HG02885 (cell line): Measurements from ENCODE around the gene AFF1.
A peak's percentile ranks its signal among the peaks of the same experiment; 100 is the strongest.

ENCODE experiments used
- ATAC-seq: cut with Tn5 transposase; IDR thresholded peaks from one replicate; pipeline ENCODE4 v1.9.1; 2021; ENCODE audit warnings: mild to moderate bottlenecking; ENCODE audit not compliant: unreplicated experiment, poor library complexity

AFF1 gene

GRCh38 chr4:86934771-86935565, at the start of gene AFF1:
TSS of gene AFF1 (plus strand) at chr4:86935011. CDS start at chr4:86948534, 13,523 bp downstream.
- ATAC-seq: peak; percentile 54

DNA sequence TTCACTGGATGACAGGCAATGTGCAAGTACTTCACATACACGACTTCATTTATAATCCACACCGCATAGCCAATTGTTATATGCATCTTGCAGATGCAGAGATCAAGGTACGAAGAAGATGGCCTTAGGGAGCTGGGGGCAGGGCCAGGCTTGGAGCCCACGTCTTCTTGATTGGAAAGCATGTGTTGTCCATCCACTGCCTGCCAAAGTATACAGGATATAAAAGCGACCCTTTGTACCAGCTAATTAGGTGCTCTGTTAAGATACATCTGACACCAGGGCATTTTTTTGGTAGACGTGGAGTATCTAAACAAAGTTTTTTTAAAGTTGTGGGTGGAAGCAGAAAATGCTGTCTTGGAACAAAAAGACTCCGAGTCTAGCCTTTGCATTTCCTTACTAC, 44.0 kb upstream of the AFF1 start:
- no peak for ATAC-seq

DNA sequence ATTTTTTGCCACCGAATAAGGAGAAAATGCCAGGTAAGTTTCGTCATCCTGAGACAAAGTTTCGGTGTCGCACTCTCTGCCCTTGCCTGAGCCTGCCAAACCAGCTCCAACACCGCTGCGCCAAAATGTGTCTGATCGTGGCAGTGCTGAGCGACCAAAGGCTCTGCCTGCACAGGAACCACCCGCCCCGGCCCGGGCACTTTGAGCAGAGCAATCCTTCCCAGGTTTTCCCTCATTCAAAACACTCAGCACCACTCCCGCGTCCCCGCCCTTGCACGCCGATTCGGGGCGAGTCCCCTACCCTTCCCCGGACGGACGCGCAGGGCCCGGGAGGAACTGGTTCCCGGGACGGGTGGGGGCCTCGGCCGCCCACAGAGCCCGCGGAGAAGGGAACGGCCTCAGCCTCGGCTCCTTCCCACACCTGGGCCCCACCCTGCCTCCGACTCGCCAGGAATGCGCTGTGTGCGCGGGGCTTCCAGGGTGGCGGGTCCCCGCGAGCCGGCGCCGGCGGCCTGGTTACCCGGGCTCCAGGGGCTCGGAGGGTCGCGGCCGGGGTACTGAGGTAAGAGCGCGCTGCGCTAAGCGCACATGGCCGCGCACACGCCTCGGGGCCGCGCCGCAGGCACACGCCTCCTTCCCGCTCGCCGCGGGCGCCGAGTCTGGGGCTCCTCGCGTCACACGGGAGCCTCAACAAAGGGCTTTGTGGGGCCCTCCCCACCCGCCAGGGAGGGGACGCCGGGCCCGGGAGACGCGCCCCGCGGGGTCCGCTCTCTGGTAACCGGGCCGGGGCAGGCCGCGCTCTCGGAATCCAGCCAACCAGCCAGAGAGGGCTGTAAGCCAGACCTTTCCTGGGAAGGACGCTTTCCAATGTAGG, 42.8 kb upstream of the AFF1 start, which contains the start of gene C4orf36:
C4orf36 (minus strand) TSS at position 661 of the 874 bp plus-strand sequence. CDS start 902 bp downstream, outside the sequence.
- peak; percentile 51 for ATAC-seq

GRCh38 chr4:86892636-86892960, 42.2 kb upstream of the AFF1 start:
- ATAC-seq: no peak

GRCh38 chr4:86893136-86893535, 41.7 kb upstream of the AFF1 start:
- ATAC-seq: no peak

GRCh38 chr4:86894455-86894854, 40.4 kb upstream of the AFF1 start:
- ATAC-seq: no peak

- peak; percentile 67 for ATAC-seq
Observed at GRCh38 chr4:86895692-86896488, 38.9 kb upstream of the AFF1 start.

GRCh38 chr4:86896596-86896995, 38.2 kb upstream of the AFF1 start:
- ATAC-seq: no peak

GRCh38 chr4:86898562-86898961, 36.2 kb upstream of the AFF1 start:
- no peak for ATAC-seq

DNA sequence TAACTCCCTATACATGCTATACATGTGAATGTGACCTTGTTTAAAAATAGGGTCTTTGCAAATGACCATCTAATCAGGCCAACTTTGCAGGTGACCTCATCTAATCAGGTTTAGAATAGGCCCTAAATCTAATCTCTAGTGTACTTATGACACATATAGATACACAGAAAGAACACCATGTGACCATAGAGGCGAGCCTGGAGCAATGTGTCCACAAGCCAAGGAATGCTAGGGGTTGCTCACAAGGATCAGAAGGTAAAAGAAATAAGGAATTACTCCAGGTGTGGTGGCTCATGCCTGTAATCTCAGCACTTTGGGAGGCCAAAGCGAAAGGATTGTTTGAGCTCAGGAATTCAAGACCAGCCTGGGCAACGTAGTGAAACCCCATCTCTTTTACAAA, 32.9 kb upstream of the AFF1 start:
- no peak for ATAC-seq

- no peak for ATAC-seq
Observed at GRCh38 chr4:86908251-86908657, 26.6 kb upstream of the AFF1 start.

DNA sequence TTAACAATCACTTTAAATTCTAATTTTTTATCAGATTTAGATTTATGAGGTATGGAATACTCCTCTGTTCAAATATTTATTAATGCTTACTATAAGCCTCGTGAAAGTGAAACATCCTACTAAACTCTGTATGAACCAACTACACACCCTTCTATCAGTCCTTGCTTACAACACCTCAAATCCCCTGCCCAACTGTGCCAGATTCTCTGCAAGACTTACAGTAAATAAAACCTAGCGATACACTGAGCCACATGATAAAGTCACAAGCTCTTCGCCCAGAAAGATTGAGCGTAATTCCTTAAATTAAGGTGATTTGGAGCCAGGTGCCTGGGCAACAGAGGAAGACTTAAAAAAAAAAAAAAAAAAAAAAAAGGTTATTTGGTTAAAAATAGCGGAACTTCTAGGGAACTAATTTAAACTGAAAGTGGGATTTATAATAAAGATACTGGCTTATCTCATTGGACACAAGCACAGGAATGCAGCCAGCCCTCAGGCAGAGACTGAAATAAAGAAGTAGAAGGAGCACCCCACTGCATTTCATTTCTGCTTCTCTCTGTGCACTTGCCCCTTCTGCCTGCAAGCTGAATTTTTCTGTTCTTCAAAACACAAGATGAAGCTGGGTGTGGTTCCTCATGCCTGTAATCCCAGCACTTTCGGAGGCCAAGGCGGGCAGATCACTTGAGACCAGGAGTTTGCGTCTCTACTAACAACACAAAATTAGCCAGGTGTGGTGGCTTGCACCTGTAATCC, 25.1 kb upstream of the AFF1 start:
- ATAC-seq: no peak

GRCh38 chr4:86910369-86910768, 24.4 kb upstream of the AFF1 start:
- no peak for ATAC-seq

DNA sequence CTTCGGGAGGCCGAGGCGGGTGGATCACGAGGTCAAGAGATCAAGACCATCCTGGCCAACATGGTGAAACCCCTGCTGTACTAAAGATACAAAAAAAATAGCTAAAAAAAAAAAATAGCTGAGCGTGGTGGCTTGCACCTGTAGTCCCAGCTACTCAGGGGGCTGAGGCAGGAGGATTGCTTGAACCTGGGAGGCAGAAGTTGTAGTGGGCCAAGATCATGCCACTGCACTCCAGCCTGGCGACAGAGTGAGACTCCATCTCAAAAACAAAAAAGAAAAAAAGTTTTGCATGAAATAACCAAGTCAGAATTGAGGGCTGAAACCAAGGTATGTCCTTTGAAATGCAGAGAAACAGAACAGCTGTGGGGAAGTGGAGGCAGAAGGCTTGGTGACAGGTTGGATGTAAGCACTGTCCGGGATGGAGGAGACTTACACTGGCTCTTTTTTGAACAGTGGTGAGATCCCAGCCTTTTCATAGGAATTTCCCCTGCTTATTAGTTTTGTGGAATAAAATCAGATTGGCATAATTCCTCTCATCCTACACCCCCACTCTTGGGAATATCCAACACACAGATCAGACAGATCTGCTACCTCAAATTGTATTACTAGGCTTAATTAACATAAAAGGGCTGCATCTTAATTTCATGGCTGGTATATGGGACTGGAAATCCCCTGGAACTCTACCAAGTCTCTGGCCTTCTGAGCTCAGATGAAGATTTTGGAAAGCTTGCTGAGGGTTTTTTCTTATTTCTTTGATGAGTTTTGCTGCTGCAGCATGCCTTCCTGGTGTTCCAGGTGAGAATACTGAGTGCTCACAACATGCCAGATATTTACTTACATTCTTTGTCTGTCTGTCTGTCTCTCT, 23.8 kb upstream of the AFF1 start:
- no peak for ATAC-seq

GRCh38 chr4:86916392-86916791, 18.4 kb upstream of the AFF1 start:
- no peak for ATAC-seq

- no peak for ATAC-seq
Observed at GRCh38 chr4:86917212-86918039, 17.4 kb upstream of the AFF1 start.

GRCh38 chr4:86918539-86919072, 16.2 kb upstream of the AFF1 start:
- no peak for ATAC-seq
